Right atrium auricular region (tissue), 2 donors: ENCODE measurements around the gene TCFL5. TPM values are rescaled to one million over a fixed set of nuclear protein-coding genes. Genes with fewer than 3 reads are reported as not detected.
A peak's percentile ranks its signal among the peaks of the same experiment; 100 is the strongest.

ENCODE experiments used
- DNase-seq: peaks from one replicate; pipeline ENCODE4 v3.0.0-alpha.2; 2019; ENCODE audit warnings: low spot score
- H3K27ac ChIP-seq, 2 donors: fragments of 200-600 bp; sonication (generic); 1 replicate in 1 of 2; 2 replicates in 1 of 2; pipeline ENCODE4 v1.5.1; 2016 to 2019
- H3K27me3 ChIP-seq, 2 donors: fragments of 200-600 bp; sonication (generic); one replicate each; pipeline versions ENCODE4 v1.5.1 to v1.6.0; 2017 to 2019
- H3K36me3 ChIP-seq: fragments of 200-600 bp; sonication (generic); one replicate; pipeline ENCODE4 v1.5.1; 2016
- H3K4me1 ChIP-seq, 2 donors: fragments of 200-600 bp; sonication (generic); one replicate each; pipeline versions ENCODE4 v1.5.1 to v1.6.0; 2017 to 2019
- H3K4me3 ChIP-seq, 2 donors: fragments of 200-600 bp; sonication (generic); 1 replicate in 1 of 2; 2 replicates in 1 of 2; pipeline ENCODE4 v1.5.1; 2017 to 2019; ENCODE audit warnings: mild to moderate bottlenecking in 1 of 2, moderate library complexity in 1 of 2
- H3K9me3 ChIP-seq, 2 donors: fragments of 200-600 bp; sonication (generic); one replicate each; pipeline ENCODE4 v1.5.1; 2019
- CTCF ChIP-seq, 2 donors: fragments of 200-600 bp; sonication (generic); IDR thresholded peaks; one replicate each; pipeline ENCODE4 v1.5.1; 2019; ENCODE audit warnings: antibody characterized with exemption in 2 of 2
- total RNA-seq, 2 donors: library from RNA; depleted of rRNA; stranded (reverse); fragments of >200 nt; gene quantifications; one replicate each; pipeline ENCODE4 v1.1.0, GENCODE V29; 2016

Gene TCFL5
- total RNA-seq, 2 donors from 2014 or later: 4.8 to 6.4 TPM

DNA sequence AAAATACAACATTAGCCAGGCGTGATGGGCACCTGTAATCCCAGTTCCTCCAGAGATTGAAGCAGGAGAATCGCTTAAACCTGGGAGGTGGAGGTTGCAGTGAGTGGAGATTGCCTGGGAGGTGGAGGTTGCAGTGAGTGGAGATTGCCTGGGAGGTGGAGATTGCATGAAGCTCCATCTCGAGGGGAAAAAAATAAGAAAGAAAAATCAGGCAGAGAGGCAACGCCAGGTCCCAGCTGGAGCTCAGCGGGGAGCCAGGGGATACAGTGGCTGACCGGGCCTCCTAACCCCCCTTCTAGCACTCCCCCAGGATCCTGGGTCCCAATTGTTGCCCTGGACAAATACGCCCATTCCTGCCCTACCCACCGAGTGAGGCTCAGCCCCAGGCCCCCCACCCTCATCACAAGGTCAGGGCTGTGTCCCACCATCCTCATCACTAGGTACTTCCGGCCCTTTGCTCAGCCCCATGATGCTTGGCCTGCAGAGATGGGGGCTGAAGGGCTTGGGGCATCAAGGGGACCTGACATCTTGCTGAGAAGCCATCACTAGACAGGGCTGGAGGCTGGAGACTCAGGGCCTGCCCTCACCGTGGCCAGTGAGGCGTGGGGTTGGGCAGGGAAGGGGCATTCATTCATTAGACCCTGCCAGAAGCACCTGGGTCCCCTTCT, 55.1 kb downstream of the TCFL5 start:
- Histone ChIP-seq H3K36me3 (peaks cover 37% of the 10 kb centered on the region), H3K4me1 (peaks cover 0 to 53% of the 10 kb centered on the region in 2 donors), H3K9me3 (no peaks in the 10 kb centered on the region), H3K27ac (no peak overlapping the region), H3K4me3 (peak overlapping the region; percentile 93 to 97), H3K27me3 (no peaks in the 10 kb centered on the region)
- no peak for DNase-seq
- no peak for TF ChIP-seq CTCF (IDR thresholded peaks at IDR 0.05)

DNA sequence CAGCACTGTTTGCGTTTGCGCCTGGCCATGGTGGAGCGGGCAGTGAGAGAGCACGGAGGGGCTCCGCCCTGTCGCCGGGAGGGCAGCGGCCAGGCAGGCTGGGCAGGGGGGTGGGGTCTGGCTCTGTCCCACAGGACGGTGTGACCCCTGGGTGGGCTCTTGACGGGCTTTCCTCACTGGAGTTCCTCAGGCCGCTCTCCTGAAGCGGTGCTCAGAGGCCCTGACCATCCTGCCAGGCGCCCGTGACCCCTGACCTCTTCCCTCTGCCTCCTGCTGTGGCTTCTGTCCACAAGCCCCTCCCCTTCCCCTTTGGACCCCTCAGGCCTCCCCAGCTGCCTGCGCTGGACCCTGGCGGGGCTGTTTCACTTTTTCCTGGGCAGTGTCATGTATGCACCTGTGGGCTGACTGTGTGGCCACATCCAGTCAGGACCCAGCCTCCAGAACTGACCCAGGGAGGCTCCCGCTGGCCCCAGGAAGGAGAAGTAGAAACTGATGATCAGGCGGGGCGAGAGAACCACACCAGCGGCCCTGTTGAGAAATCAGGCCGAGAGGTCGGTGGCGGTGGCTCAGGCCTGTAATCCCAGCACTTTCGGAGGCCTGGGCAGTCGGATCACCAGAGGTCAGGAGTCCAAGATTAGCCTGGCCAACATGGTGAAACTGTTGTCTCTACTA, 55.8 kb downstream of the TCFL5 start:
- no peaks in the 10 kb centered on the region for H3K27me3 ChIP-seq
- peak; percentile 78 for DNase-seq
- peak overlapping the region; percentile 84 to 89 for H3K27ac ChIP-seq
- TF ChIP-seq CTCF (IDR thresholded peaks at IDR 0.05): no peak
- H3K36me3 ChIP-seq: peaks cover 33% of the 10 kb centered on the region
- peak overlapping the region; percentile 93 to 97 for H3K4me3 ChIP-seq
- peaks cover 0 to 60% of the 10 kb centered on the region in 2 donors for H3K4me1 ChIP-seq
- no peaks in the 10 kb centered on the region for H3K9me3 ChIP-seq

- DNase-seq: no peak
- H3K9me3 ChIP-seq: no peaks in the 10 kb centered on the region
- H3K27me3 ChIP-seq: no peaks in the 10 kb centered on the region
- H3K4me3 ChIP-seq: peak overlapping the region; percentile 93 to 97
- TF ChIP-seq CTCF (IDR thresholded peaks at IDR 0.05): no peak
- peaks cover 0 to 61% of the 10 kb centered on the region in 2 donors for H3K4me1 ChIP-seq
- H3K36me3 ChIP-seq: peaks cover 27% of the 10 kb centered on the region
- peak overlapping the region; percentile 84 to 89 for H3K27ac ChIP-seq
These were observed 56.4 kb downstream of the TCFL5 start for GRCh38 chr20:62805155-62805710.

GRCh38 chr20:62804627-62805154, 56.9 kb downstream of the TCFL5 start, which contains the start of gene OGFR:
Gene OGFR (plus strand): TSS chr20:62804835. CDS start chr20:62804860, 25 bp downstream.
- H3K36me3 ChIP-seq: peaks cover 21% of the 10 kb centered on the region

More at GRCh38 chr20:62804627-62805154, 56.9 kb downstream of the TCFL5 start, which contains the start of gene OGFR:
- Histone ChIP-seq H3K4me3 (peak within 1 kb of the TSS; percentile 93 to 97), H3K4me1 (peaks cover 0 to 61% of the 10 kb centered on the region in 2 donors), H3K9me3 (no peaks in the 10 kb centered on the region), H3K27me3 (no peaks in the 10 kb centered on the region), H3K27ac (peak within 1 kb of the TSS; percentile 84 to 89)
- no peak for DNase-seq
- TF ChIP-seq CTCF (IDR thresholded peaks at IDR 0.05): no peak
